Activated CD8-positive, alpha-beta memory T cell treated with anti-CD3 and anti-CD28 coated beads, Interleukin-2, amount 50 U/mL, for 4 hours (primary cell): ENCODE results near the gene ACTN1.

Source experiments
- DNase-seq: peaks from one replicate; pipeline ENCODE4 v3.0.0-alpha.2; 2020

ACTN1 gene

GRCh38 chr14:68968721-68969120, 10.4 kb downstream of the ACTN1 start:
- DNase-seq, result no peak

GRCh38 chr14:68968051-68968450, 11.1 kb downstream of the ACTN1 start:
- DNase-seq, result peak; percentile 66

GRCh38 chr14:68967459-68967940, 11.6 kb downstream of the ACTN1 start:
- DNase-seq, result no peak

GRCh38 chr14:68966872-68967301, 12.2 kb downstream of the ACTN1 start:
- DNase-seq, result no peak

- no peak for DNase-seq
Measured at GRCh38 chr14:68965261-68965761, 13.8 kb downstream of the ACTN1 start.

GRCh38 chr14:68964300-68965093, 14.6 kb downstream of the ACTN1 start:
- no peak for DNase-seq

- DNase-seq, result no peak
Measured at GRCh38 chr14:68962681-68963080, 16.4 kb downstream of the ACTN1 start.

GRCh38 chr14:68961781-68962584, 17.1 kb downstream of the ACTN1 start:
- DNase-seq, result no peak

GRCh38 chr14:68961361-68961760, 17.7 kb downstream of the ACTN1 start:
- no peak for DNase-seq

- DNase-seq, result no peak
Measured at GRCh38 chr14:68960123-68960522, 19.0 kb downstream of the ACTN1 start.

- no peak for DNase-seq
Measured at GRCh38 chr14:68959035-68959434, 20.1 kb downstream of the ACTN1 start.

- no peak for DNase-seq
Measured at GRCh38 chr14:68958553-68958952, 20.5 kb downstream of the ACTN1 start.

GRCh38 chr14:68957775-68958174, 21.3 kb downstream of the ACTN1 start:
- DNase-seq, result no peak

- DNase-seq, result no peak
Measured at GRCh38 chr14:68956724-68957123, 22.4 kb downstream of the ACTN1 start.

GRCh38 chr14:68955851-68956179, 23.3 kb downstream of the ACTN1 start:
- no peak for DNase-seq

GRCh38 chr14:68955164-68955850, 23.8 kb downstream of the ACTN1 start:
- no peak for DNase-seq

- DNase-seq, result no peak
Measured at GRCh38 chr14:68953196-68953555, 25.9 kb downstream of the ACTN1 start.

- no peak for DNase-seq
Measured at GRCh38 chr14:68952531-68953195, 26.4 kb downstream of the ACTN1 start.

- DNase-seq, result no peak
Measured at GRCh38 chr14:68951800-68952530, 27.1 kb downstream of the ACTN1 start.

GRCh38 chr14:68951035-68951797, 27.9 kb downstream of the ACTN1 start:
- DNase-seq, result no peak

GRCh38 chr14:68950111-68950510, 29.0 kb downstream of the ACTN1 start:
- DNase-seq, result no peak
